GM12891 (cell line): ENCODE results near the gene NUDT9.
A peak's percentile ranks its signal among the peaks of the same experiment; 100 is the strongest.

Source experiments
- PAX5 ChIP-seq: IDR thresholded peaks from 2 replicates; pipeline ENCODE4 v1.6.1; 2011; ENCODE audit warnings: low read length, moderate library complexity, mild to moderate bottlenecking; ENCODE audit not compliant: insufficient read depth, severe bottlenecking
- POLR2A ChIP-seq: IDR thresholded peaks from 2 replicates; pipeline ENCODE4 v1.6.1; 2011; ENCODE audit warnings: low read depth, low read length, control low read depth
- POLR2AphosphoS5 ChIP-seq: IDR thresholded peaks from 2 replicates; pipeline ENCODE4 v1.6.1; 2011; ENCODE audit warnings: low read depth, low read length, control low read depth
- POU2F2 ChIP-seq: IDR thresholded peaks from 2 replicates; pipeline ENCODE4 v1.6.1; 2011; ENCODE audit warnings: low read depth, mild to moderate bottlenecking, control low read depth, low read length, moderate library complexity
- SPI1 ChIP-seq: IDR thresholded peaks from 2 replicates; pipeline ENCODE4 v1.6.1; 2011; ENCODE audit warnings: low read depth, low read length, control low read depth
- TAF1 ChIP-seq: IDR thresholded peaks from 2 replicates; pipeline ENCODE4 v1.6.1; 2011; ENCODE audit warnings: low read depth, low read length, control low read depth

DNA sequence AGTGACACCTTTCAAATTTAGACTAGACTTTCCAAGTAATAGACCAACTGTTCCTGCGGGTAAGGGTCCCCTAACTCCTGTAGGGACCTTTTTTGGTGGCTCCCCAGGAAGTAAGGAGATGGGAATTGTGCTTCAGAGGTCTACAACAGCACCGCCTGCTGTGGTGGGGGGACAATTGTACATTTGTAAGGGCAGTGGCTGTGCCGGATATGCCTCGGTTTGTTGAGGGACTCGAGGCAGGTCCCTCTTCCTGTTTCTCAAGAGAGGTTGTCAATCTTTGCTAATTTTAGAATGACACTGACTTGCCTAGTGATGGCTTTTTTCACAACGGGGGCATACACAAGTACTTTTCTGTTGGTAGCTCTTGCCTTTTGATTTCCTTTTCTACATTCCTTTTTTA lies 15.9 kb upstream of the NUDT9 start:
- TF ChIP-seq POLR2A, result no peak
- TF ChIP-seq POLR2AphosphoS5, result no peak
- no peak for TF ChIP-seq POU2F2
- TF ChIP-seq TAF1, result no peak
- peak; percentile 63 for TF ChIP-seq SPI1
- TF ChIP-seq PAX5, result no peak
